ENCODE results near the gene LCE7A. TPM values are rescaled to one million over a fixed set of nuclear protein-coding genes. Genes with fewer than 3 reads are reported as not detected.

Gene LCE7A
- total RNA-seq, 2 donors from 2014 or later, result not detected

GRCh38 chr1:152907686-152908601, 48.1 kb downstream of the LCE7A start, which contains the start of gene IVL:
IVL (plus strand) TSS chr1:152908546; CDS start chr1:152909798, 1,252 bp downstream.
- H3K4me3 ChIP-seq (ENCODE audit: low read length), result no peak within 1 kb of the TSS
- H3K27me3 Mint-ChIP-seq (ENCODE audit: insufficient read depth), result no peaks in the 10 kb centered on the region
- peaks cover 18% of the 10 kb centered on the region for H3K9me3 ChIP-seq (ENCODE audit: control insufficient read depth, low read length)
- DNase-seq, result no peak
- no peak within 1 kb of the TSS for H3K9ac ChIP-seq (ENCODE audit: extremely low read depth, low read length, poor library complexity, severe bottlenecking)
- H3K4me1 ChIP-seq (ENCODE audit: control insufficient read depth, insufficient read depth, low read length), result no peaks in the 10 kb centered on the region
- no peak for TF ChIP-seq CTCF (conservative IDR thresholded peaks at IDR 0.05)
- 71 to 100% methylated on average over 2 to 4 of the region's 4 CpGs for WGBS, 2 experiments (ENCODE audit: insufficient coverage in 1 of 2, insufficient read length in 1 of 2)
- no peak within 1 kb of the TSS for H3K27ac ChIP-seq (ENCODE audit: low read depth, low read length)
- H3K27ac Mint-ChIP-seq, result no peak within 1 kb of the TSS
- peaks cover 91% of the 10 kb centered on the region for H3K9me3 Mint-ChIP-seq
- H3K27me3 ChIP-seq (ENCODE audit: control insufficient read depth, insufficient read depth, low read length, poor library complexity, severe bottlenecking), result no peaks in the 10 kb centered on the region
- no peak within 1 kb of the TSS for H3K4me3 Mint-ChIP-seq
- no peaks in the 10 kb centered on the region for H3K4me1 Mint-ChIP-seq
- no peaks in the 10 kb centered on the region for H3K36me3 Mint-ChIP-seq (ENCODE audit: low read depth)
- no peaks in the 10 kb centered on the region for H3K36me3 ChIP-seq (ENCODE audit: control insufficient read depth, insufficient read depth, low read length)

GRCh38 chr1:152909206-152909605, 49.4 kb downstream of the LCE7A start:
- no peaks in the 10 kb centered on the region for H3K4me1 Mint-ChIP-seq
- WGBS, 2 experiments (ENCODE audit: insufficient coverage in 1 of 2, insufficient read length in 1 of 2), result 76 to 82% methylated on average over 3 of the region's 3 CpGs
- no peaks in the 10 kb centered on the region for H3K36me3 Mint-ChIP-seq (ENCODE audit: low read depth)
- peaks cover 16% of the 10 kb centered on the region for H3K9me3 ChIP-seq (ENCODE audit: control insufficient read depth, low read length)
- no peaks in the 10 kb centered on the region for H3K4me1 ChIP-seq (ENCODE audit: control insufficient read depth, insufficient read depth, low read length)
- DNase-seq, result no peak
- no peak for TF ChIP-seq CTCF (conservative IDR thresholded peaks at IDR 0.05)
- no peaks in the 10 kb centered on the region for H3K27me3 ChIP-seq (ENCODE audit: control insufficient read depth, insufficient read depth, low read length, poor library complexity, severe bottlenecking)
- H3K9ac ChIP-seq (ENCODE audit: extremely low read depth, low read length, poor library complexity, severe bottlenecking), result no peak overlapping the region
- no peaks in the 10 kb centered on the region for H3K36me3 ChIP-seq (ENCODE audit: control insufficient read depth, insufficient read depth, low read length)
- no peak overlapping the region for H3K27ac ChIP-seq (ENCODE audit: low read depth, low read length)
- H3K27ac Mint-ChIP-seq, result no peak overlapping the region
- H3K27me3 Mint-ChIP-seq (ENCODE audit: insufficient read depth), result no peaks in the 10 kb centered on the region
- H3K9me3 Mint-ChIP-seq, result peaks cover 87% of the 10 kb centered on the region
- H3K4me3 ChIP-seq (ENCODE audit: low read length), result no peak overlapping the region
- H3K4me3 Mint-ChIP-seq, result no peak overlapping the region

Other genes with a start within 250 kb of the LCE7A start
- gene LCE3B, start 246.2 kb upstream of the LCE7A start, total RNA-seq, result not detected
- not detected for gene LCE3A, start 236.9 kb upstream of the LCE7A start, total RNA-seq
- gene LCE2D, start 196.6 kb upstream of the LCE7A start, total RNA-seq, result not detected
- gene LCE2C, start 184.7 kb upstream of the LCE7A start, total RNA-seq, result not detected
- gene LCE2B, start 173.9 kb upstream of the LCE7A start, total RNA-seq, result not detected
- gene LCE2A, start 161.7 kb upstream of the LCE7A start, total RNA-seq, result not detected
- not detected for gene LCE4A, start 151.8 kb upstream of the LCE7A start, total RNA-seq
- not detected for gene KPRP, start 102.0 kb upstream of the LCE7A start, total RNA-seq
- gene LCE1F, start 84.9 kb upstream of the LCE7A start, total RNA-seq, result not detected
- not detected for gene LCE1E, start 73.7 kb upstream of the LCE7A start, total RNA-seq
- gene LCE1D, start 63.3 kb upstream of the LCE7A start, total RNA-seq, result not detected
- gene LCE1C, start 53.3 kb upstream of the LCE7A start, total RNA-seq, result not detected
- not detected for gene LCE1B, start 48.0 kb upstream of the LCE7A start, total RNA-seq
- not detected for gene LCE1A, start 32.5 kb upstream of the LCE7A start, total RNA-seq
- not detected for gene LCE6A, start 17.1 kb upstream of the LCE7A start, total RNA-seq
- not detected for gene SMCP, start 18.3 kb downstream of the LCE7A start, total RNA-seq
- gene IVL, start 48.5 kb downstream of the LCE7A start, total RNA-seq, result not detected
- not detected for gene SPRR5, start 87.2 kb downstream of the LCE7A start, total RNA-seq
- gene SPRR4, start 110.7 kb downstream of the LCE7A start, total RNA-seq, result not detected
- gene SPRR1A, start 124.1 kb downstream of the LCE7A start, total RNA-seq, result not detected
- gene SPRR3, start 141.8 kb downstream of the LCE7A start, total RNA-seq, result not detected
- gene SPRR1B, start 171.2 kb downstream of the LCE7A start, total RNA-seq, result not detected
- gene SPRR2D, start 181.1 kb downstream of the LCE7A start, total RNA-seq, result under 1 TPM in 1 of 2 donors, not detected in 1; 0.42 TPM
- gene SPRR2A, start 197.5 kb downstream of the LCE7A start, total RNA-seq, result not detected
- not detected for gene SPRR2B, start 211.6 kb downstream of the LCE7A start, total RNA-seq
- gene SPRR2E, start 234.5 kb downstream of the LCE7A start, total RNA-seq, result not detected